HT-29 (cell line): Measurements from ENCODE around the gene ASTN2. TPM values are rescaled to one million over a fixed set of nuclear protein-coding genes. Genes with fewer than 3 reads are reported as not detected.
A peak's percentile ranks its signal among the peaks of the same experiment; 100 is the strongest.

ENCODE experiments used
- DNase-seq: peaks from one replicate; pipeline ENCODE4 v3.0.0-alpha.2; 2015; ENCODE audit warnings: low spot score
- total RNA-seq: library from RNA; depleted of rRNA; stranded (reverse); fragments of >200 nt; shearing (Covaris generic); gene quantifications from 2 replicates; pipeline ENCODE4 v1.2.3, GENCODE V29; 2014

Gene ASTN2
- total RNA-seq, 1 experiment from 2014 or later, result 4.0 TPM

- DNase-seq, result no peak
Measured at GRCh38 chr9:116975126-116975525, 439.7 kb downstream of the ASTN2 start.

GRCh38 chr9:116966199-116966598 lies 448.7 kb downstream of the ASTN2 start:
- no peak for DNase-seq

GRCh38 chr9:116964258-116964657 lies 450.6 kb downstream of the ASTN2 start:
- DNase-seq, result no peak

- peak; percentile 19 for DNase-seq
Measured at GRCh38 chr9:116959809-116960208, 455.0 kb downstream of the ASTN2 start.

GRCh38 chr9:116958881-116959280 lies 456.0 kb downstream of the ASTN2 start:
- no peak for DNase-seq

- no peak for DNase-seq
Measured at GRCh38 chr9:116954731-116955130, 460.1 kb downstream of the ASTN2 start.

GRCh38 chr9:116953271-116953670 lies 461.6 kb downstream of the ASTN2 start:
- no peak for DNase-seq

GRCh38 chr9:116952436-116952810 lies 462.4 kb downstream of the ASTN2 start:
- DNase-seq, result no peak

GRCh38 chr9:116951588-116952435 lies 463.0 kb downstream of the ASTN2 start:
- DNase-seq, result no peak

GRCh38 chr9:116945817-116946216 lies 469.0 kb downstream of the ASTN2 start:
- no peak for DNase-seq

GRCh38 chr9:116944714-116945534 lies 469.9 kb downstream of the ASTN2 start:
- DNase-seq, result no peak

- DNase-seq, result no peak
Measured at GRCh38 chr9:116943970-116944369, 470.9 kb downstream of the ASTN2 start.

- DNase-seq, result no peak
Measured at GRCh38 chr9:116942593-116943061, 472.2 kb downstream of the ASTN2 start.

- no peak for DNase-seq
Measured at GRCh38 chr9:116941266-116941665, 473.6 kb downstream of the ASTN2 start.

GRCh38 chr9:116940614-116941215 lies 474.1 kb downstream of the ASTN2 start:
- DNase-seq, result no peak

GRCh38 chr9:116939614-116940013 lies 475.2 kb downstream of the ASTN2 start:
- no peak for DNase-seq

GRCh38 chr9:116939161-116939560 lies 475.7 kb downstream of the ASTN2 start:
- no peak for DNase-seq

GRCh38 chr9:116937361-116937760 lies 477.5 kb downstream of the ASTN2 start:
- DNase-seq, result no peak

- no peak for DNase-seq
Measured at GRCh38 chr9:116935149-116935897, 479.5 kb downstream of the ASTN2 start.

- no peak for DNase-seq
Measured at GRCh38 chr9:116934131-116934530, 480.7 kb downstream of the ASTN2 start.

GRCh38 chr9:116933251-116933650 lies 481.6 kb downstream of the ASTN2 start:
- DNase-seq, result no peak
